HUES64 (cell line): Measurements from ENCODE around the gene HNRNPH1. TPM values are rescaled to one million over a fixed set of nuclear protein-coding genes. Genes with fewer than 3 reads are reported as not detected.
A peak's percentile ranks its signal among the peaks of the same experiment; 100 is the strongest.
"Not testable (repeated sequence)": the region's sequence is repeated elsewhere in the genome, so short reads cannot be mapped to it uniquely, and the experiment has no call there.

Source experiments
- H3K27ac ChIP-seq: 2 replicates; pipeline ENCODE4 v1.7.0; 2013; ENCODE audit warnings: low read depth, low read length, inconsistent platforms
- H3K27me3 ChIP-seq: 2 replicates; pipeline ENCODE4 v1.6.1; 2013; ENCODE audit warnings: mild to moderate bottlenecking, low read length; ENCODE audit not compliant: insufficient read depth
- H3K36me3 ChIP-seq: 2 replicates; pipeline ENCODE4 v1.6.1; 2013; ENCODE audit warnings: mild to moderate bottlenecking, low read length; ENCODE audit not compliant: insufficient read depth
- H3K4me1 ChIP-seq: 2 replicates; pipeline ENCODE4 v1.6.1; 2013; ENCODE audit warnings: mild to moderate bottlenecking, low read length, moderate library complexity; ENCODE audit not compliant: insufficient read depth
- H3K4me3 ChIP-seq: 2 replicates; pipeline ENCODE4 v1.5.1; 2013; ENCODE audit warnings: mild to moderate bottlenecking, low read length, moderate library complexity
- H3K9ac ChIP-seq: 2 replicates; pipeline ENCODE4 v1.6.1; 2013; ENCODE audit warnings: mild to moderate bottlenecking, low read depth, low read length
- H3K9me3 ChIP-seq: 2 replicates; pipeline ENCODE4 v1.6.1; 2013; ENCODE audit warnings: low read depth, low read length; ENCODE audit not compliant: insufficient read depth
- WGBS: fragments of 150-250, 120-280 bp; methylation state at CpG from one replicate; pipeline ENCODE4 v1.1.7; 2013; ENCODE audit warnings: missing lambda C conversion rate; 5-methylcytosine and 5-hydroxymethylcytosine counted together
- polyA plus RNA-seq, 2 experiments: library from polyadenylated mRNA; stranded (reverse); fragments of 50-300 nt; gene quantifications; one replicate each; pipeline ENCODE4 v1.2.3, GENCODE V29; 2013

HNRNPH1 gene
- 491 TPM for polyA plus RNA-seq (2013, experiment 1 of 2)
- polyA plus RNA-seq (2013, experiment 2 of 2): 414 TPM

- WGBS: under 1% methylated on average over 92 of the region's 92 CpGs
- no peaks in the 10 kb centered on the region for H3K27me3 ChIP-seq
- peak within 1 kb of the TSS; percentile 99 for H3K9ac ChIP-seq
- no peaks in the 10 kb centered on the region for H3K9me3 ChIP-seq
- H3K4me3 ChIP-seq: peak within 1 kb of the TSS; percentile 86
- H3K27ac ChIP-seq: peak within 1 kb of the TSS; percentile 97
- H3K4me1 ChIP-seq: peaks cover 35% of the 10 kb centered on the region
- H3K36me3 ChIP-seq: peaks cover 44% of the 10 kb centered on the region
Measured at GRCh38 chr5:179623003-179623905, at the start of gene HNRNPH1. TSS of gene HNRNPH1 (minus strand) at chr5:179623671. CDS start at chr5:179623133, 538 bp downstream.

GRCh38 chr5:179668391-179668790 is 44.9 kb upstream of the HNRNPH1 start:
- WGBS: 44% methylated on average over 7 of the region's 7 CpGs

GRCh38 chr5:179661647-179662046 is 38.2 kb upstream of the HNRNPH1 start:
- not testable (repeated sequence) for H3K27me3 ChIP-seq, H3K27ac ChIP-seq, H3K9ac ChIP-seq, H3K4me1 ChIP-seq, H3K4me3 ChIP-seq, H3K9me3 ChIP-seq
- 98% methylated on average over 6 of the region's 6 CpGs for WGBS
- H3K36me3 ChIP-seq: peaks cover 10% of the 10 kb centered on the region

More at GRCh38 chr5:179668391-179668790, 44.9 kb upstream of the HNRNPH1 start:
- no peaks in the 10 kb centered on the region for H3K9me3 ChIP-seq
- peaks cover 12% of the 10 kb centered on the region for H3K36me3 ChIP-seq
- no peaks in the 10 kb centered on the region for H3K4me1 ChIP-seq
- no peaks in the 10 kb centered on the region for H3K27me3 ChIP-seq
- H3K9ac ChIP-seq: no peak overlapping the region
- no peak overlapping the region for H3K4me3 ChIP-seq
- no peak overlapping the region for H3K27ac ChIP-seq

GRCh38 chr5:179658179-179658856 is 34.8 kb upstream of the HNRNPH1 start:
- not testable (repeated sequence) for H3K36me3 ChIP-seq, H3K27me3 ChIP-seq, H3K27ac ChIP-seq, H3K4me1 ChIP-seq, H3K9me3 ChIP-seq
- WGBS: 23% methylated on average over 10 of the region's 29 CpGs
- peak overlapping the region; percentile 50 for H3K4me3 ChIP-seq
- 0 out of 2 replicates have a peak overlapping the region, but pooled peaks have one; percentile 9 for H3K9ac ChIP-seq

- H3K9me3 ChIP-seq, H3K9ac ChIP-seq, H3K27me3 ChIP-seq, H3K4me1 ChIP-seq, H3K36me3 ChIP-seq, H3K27ac ChIP-seq, H3K4me3 ChIP-seq: not testable (repeated sequence)
- no CpG with 5 or more reads among the region's 50 CpGs for WGBS
Measured at GRCh38 chr5:179657302-179658178, 34.1 kb upstream of the HNRNPH1 start.

GRCh38 chr5:179653135-179653534 is 29.7 kb upstream of the HNRNPH1 start:
- not testable (repeated sequence) for H3K36me3 ChIP-seq, H3K4me3 ChIP-seq, H3K27me3 ChIP-seq, H3K9me3 ChIP-seq, H3K4me1 ChIP-seq, H3K27ac ChIP-seq, H3K9ac ChIP-seq
- 94% methylated on average over 1 of the region's 2 CpGs for WGBS

GRCh38 chr5:179650245-179650644 is 26.8 kb upstream of the HNRNPH1 start:
- H3K9me3 ChIP-seq, H3K4me3 ChIP-seq, H3K27me3 ChIP-seq, H3K36me3 ChIP-seq, H3K4me1 ChIP-seq, H3K9ac ChIP-seq, H3K27ac ChIP-seq: not testable (repeated sequence)
- WGBS: 93% methylated on average over 19 of the region's 26 CpGs

- H3K27ac ChIP-seq, H3K9ac ChIP-seq, H3K9me3 ChIP-seq, H3K36me3 ChIP-seq, H3K4me3 ChIP-seq, H3K27me3 ChIP-seq, H3K4me1 ChIP-seq: not testable (repeated sequence)
- 93% methylated on average over 7 of the region's 10 CpGs for WGBS
Measured at GRCh38 chr5:179649166-179649703, 25.8 kb upstream of the HNRNPH1 start.

- Histone ChIP-seq H3K27me3 (no peaks in the 10 kb centered on the region), H3K9ac (no peak overlapping the region), H3K36me3 (no peaks in the 10 kb centered on the region), H3K4me3 (no peak overlapping the region), H3K27ac (no peak overlapping the region), H3K4me1 (no peaks in the 10 kb centered on the region), H3K9me3 (0 out of 2 replicates have a peak, but pooled peaks cover 5% of the 10 kb centered on the region)
- WGBS: 92% methylated on average over 9 of the region's 9 CpGs
Measured at GRCh38 chr5:179648410-179648809, 24.9 kb upstream of the HNRNPH1 start.

GRCh38 chr5:179644766-179645165 is 21.3 kb upstream of the HNRNPH1 start:
- H3K9ac ChIP-seq, H3K4me1 ChIP-seq, H3K4me3 ChIP-seq, H3K9me3 ChIP-seq, H3K36me3 ChIP-seq, H3K27me3 ChIP-seq, H3K27ac ChIP-seq: not testable (repeated sequence)
- WGBS: 75% methylated on average over 5 of the region's 5 CpGs
